ENCODE measurements around the gene MCM9.

MCM9 gene

GRCh38 chr6:118895261-118895560 is 39.7 kb downstream of the MCM9 start:
- no peak for DNase-seq (ENCODE audit: insufficient read length, low spot score)

GRCh38 chr6:118894425-118895260 is 40.3 kb downstream of the MCM9 start:
- FAIRE-seq: no peak
- no peak for TF ChIP-seq CTCF (IDR thresholded peaks at IDR 0.05; ENCODE audit: insufficient read depth, missing control alignments)
- DNase-seq (ENCODE audit: insufficient read length, low spot score): no peak

More at GRCh38 chr6:118895261-118895560, 39.7 kb downstream of the MCM9 start:
- no peak for TF ChIP-seq CTCF (IDR thresholded peaks at IDR 0.05; ENCODE audit: insufficient read depth, missing control alignments)
- no peak for FAIRE-seq

GRCh38 chr6:118893807-118894424 is 41.0 kb downstream of the MCM9 start, which contains the start of gene ASF1A:
Gene ASF1A, plus strand, starts transcription at chr6:118894152. Its CDS starts 262 bp downstream, at chr6:118894414.
- no peak for FAIRE-seq

GRCh38 chr6:118893064-118893806 is 41.7 kb downstream of the MCM9 start:
- DNase-seq (ENCODE audit: insufficient read length, low spot score) (no peak), FAIRE-seq (no peak)
- TF ChIP-seq CTCF (IDR thresholded peaks at IDR 0.05; ENCODE audit: insufficient read depth, missing control alignments): no peak

More at GRCh38 chr6:118893807-118894424, 41.0 kb downstream of the MCM9 start, which contains the start of gene ASF1A:
- peak; percentile 48 for DNase-seq (ENCODE audit: insufficient read length, low spot score)
- TF ChIP-seq CTCF (IDR thresholded peaks at IDR 0.05; ENCODE audit: insufficient read depth, missing control alignments): peak; percentile 78

- DNase-seq (ENCODE audit: insufficient read length, low spot score) (no peak), FAIRE-seq (no peak)
- no peak for TF ChIP-seq CTCF (IDR thresholded peaks at IDR 0.05; ENCODE audit: insufficient read depth, missing control alignments)
These were observed 42.5 kb downstream of the MCM9 start for GRCh38 chr6:118892355-118892991.

GRCh38 chr6:118890997-118891790 is 43.8 kb downstream of the MCM9 start:
- FAIRE-seq (no peak), DNase-seq (ENCODE audit: insufficient read length, low spot score) (no peak)
- no peak for TF ChIP-seq CTCF (IDR thresholded peaks at IDR 0.05; ENCODE audit: insufficient read depth, missing control alignments)

Data from D721Med (cell line).